ENCODE measurements around the gene GALNT3. TPM values are rescaled to one million over a fixed set of nuclear protein-coding genes. Genes with fewer than 3 reads are reported as not detected.

Gene GALNT3
- total RNA-seq (2022; extraction: Qiagen RNA extraction) = 0.05 TPM in 1 of 5 replicates, not detected in the others

GRCh38 chr2:165793779-165794535 lies at the start of gene GALNT3:
Gene GALNT3 (minus strand): TSS chr2:165794247. CDS start chr2:165770700, 23,547 bp downstream.

Other genes with a start within 250 kb of the GALNT3 start
- 3.4 to 5.1 TPM (median 4.6 TPM) in 5 replicates for gene TTC21B, start 159.5 kb upstream of the GALNT3 start, total RNA-seq (2022; extraction: Qiagen RNA extraction)

All from A549 treated with dexamethasone at 1 μM for 4 hours (cell line).